GM21529 (cell line): ENCODE data around the gene STK36.
"Not testable (repeated sequence)": the region's sequence is repeated elsewhere in the genome, so short reads cannot be mapped to it uniquely, and the experiment has no call there.

Source experiments
- ATAC-seq: cut with Tn5 transposase; IDR thresholded peaks from one replicate; pipeline ENCODE4 v1.9.1; 2021; ENCODE audit not compliant: unreplicated experiment

The STK36 gene

DNA sequence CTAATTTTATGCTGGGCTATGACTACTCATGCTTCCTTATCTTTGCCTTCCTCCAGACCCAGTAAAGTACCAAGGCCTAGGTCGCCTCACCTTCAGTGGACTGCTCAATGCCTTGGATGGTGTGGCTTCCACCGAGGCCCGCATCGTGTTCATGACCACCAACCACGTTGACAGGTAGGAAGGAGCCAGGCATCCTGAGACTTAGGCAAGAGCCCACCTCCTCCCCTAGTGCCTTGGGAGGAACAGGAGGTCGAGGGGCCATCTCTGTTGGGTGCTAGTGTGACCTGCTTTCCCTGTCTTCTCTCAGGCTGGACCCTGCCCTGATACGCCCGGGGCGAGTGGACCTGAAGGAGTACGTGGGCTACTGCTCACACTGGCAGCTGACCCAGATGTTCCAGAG is 9.1 kb upstream of the STK36 start:
- ATAC-seq, result no peak

GRCh38 chr2:218663901-218664300 is 8.0 kb upstream of the STK36 start:
- ATAC-seq, result no peak

DNA sequence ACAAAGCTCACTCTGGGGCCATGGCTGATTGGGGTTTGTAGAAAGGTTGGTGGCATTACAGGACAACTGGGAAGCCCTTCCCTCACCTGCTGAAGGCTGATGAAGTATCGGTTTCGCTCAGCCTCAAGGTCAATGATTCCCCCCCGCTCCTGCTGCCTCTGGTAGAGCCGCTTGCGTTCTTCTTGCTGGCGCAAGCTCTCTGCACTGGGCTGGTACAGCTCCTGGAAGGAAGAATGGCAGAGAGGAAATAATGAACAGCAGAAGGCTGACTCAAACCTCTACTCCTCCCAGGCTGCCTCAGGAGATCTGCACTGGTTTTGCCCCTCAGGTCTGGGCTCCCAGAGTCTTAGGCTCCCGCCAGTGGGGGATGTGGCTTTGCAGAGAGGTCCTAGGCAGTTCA is 7.2 kb upstream of the STK36 start:
- no peak for ATAC-seq

DNA sequence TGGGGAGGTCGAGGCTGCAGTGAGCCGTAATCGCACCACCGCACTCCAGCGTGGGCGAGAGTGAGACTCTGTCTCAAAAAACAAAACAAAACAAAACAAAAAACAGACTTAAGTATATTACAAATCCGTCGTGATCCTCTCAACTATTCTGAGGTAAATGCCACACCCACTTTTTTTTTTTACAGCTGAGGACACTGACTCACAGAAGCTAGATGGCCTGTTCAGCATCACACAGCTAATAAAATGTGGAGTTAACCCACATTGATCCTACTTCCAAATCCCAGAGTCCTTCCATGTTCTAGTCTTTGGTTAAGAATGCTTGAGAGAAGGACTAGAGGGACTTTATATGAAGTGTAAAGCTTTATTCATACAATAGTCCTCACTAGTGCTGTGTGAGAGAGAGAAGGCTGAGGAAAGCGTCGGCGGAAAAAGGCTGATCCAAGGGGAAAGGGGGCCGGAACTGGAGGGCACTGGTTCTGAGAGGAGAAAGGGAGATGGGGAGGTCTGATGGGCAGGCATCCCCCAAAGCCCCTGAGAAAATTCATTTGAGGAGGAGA is 711 bp upstream of the STK36 start:
- no peak for ATAC-seq

GRCh38 chr2:218679119-218679518 is 7.2 kb downstream of the STK36 start:
- no peak for ATAC-seq

DNA sequence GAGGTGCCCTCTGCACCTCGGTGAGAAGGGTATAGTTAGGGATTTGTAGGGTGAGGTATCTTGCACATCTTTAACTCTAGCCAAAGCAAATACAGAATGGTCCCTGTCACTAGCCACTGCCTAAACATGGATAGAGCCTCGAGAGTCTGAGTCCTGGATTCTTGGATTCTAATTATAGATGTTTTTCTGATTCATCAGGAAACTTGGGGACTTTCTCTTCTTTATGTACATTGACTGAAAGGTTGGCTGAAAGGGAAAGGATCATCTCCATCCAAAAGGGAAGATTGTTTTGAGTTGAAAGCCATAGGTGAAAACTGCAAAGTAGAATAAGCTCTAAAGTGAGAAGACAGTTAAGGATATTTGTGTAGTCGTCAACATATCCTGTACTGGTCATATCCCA is 8.2 kb downstream of the STK36 start:
- no peak for ATAC-seq

GRCh38 chr2:218687400-218688060 is 15.6 kb downstream of the STK36 start:
- not testable (repeated sequence) for ATAC-seq

DNA sequence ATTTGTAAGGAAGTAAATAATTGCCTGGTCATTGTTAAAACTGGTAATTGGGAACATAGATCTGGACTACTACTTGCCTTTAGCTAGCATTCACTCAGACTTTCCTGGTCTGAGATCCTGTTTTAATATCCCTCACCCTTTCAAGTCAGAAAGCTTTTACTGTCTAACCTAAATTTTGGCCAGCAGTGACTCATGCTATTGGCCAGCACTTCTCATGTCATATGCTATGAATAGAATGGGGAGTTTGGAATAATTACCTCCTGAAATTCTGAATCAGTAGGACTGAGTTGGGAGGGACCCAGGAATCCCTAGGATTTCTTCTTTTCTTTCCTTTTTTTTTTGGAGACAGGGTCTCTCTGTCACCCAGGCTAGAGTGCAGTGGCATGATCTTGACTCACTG is 19.3 kb downstream of the STK36 start:
- no peak for ATAC-seq

GRCh38 chr2:218694405-218695145 is 22.7 kb downstream of the STK36 start:
- ATAC-seq, result no peak

- no peak for ATAC-seq
Observed at GRCh38 chr2:218698885-218699284, 27.0 kb downstream of the STK36 start.

DNA sequence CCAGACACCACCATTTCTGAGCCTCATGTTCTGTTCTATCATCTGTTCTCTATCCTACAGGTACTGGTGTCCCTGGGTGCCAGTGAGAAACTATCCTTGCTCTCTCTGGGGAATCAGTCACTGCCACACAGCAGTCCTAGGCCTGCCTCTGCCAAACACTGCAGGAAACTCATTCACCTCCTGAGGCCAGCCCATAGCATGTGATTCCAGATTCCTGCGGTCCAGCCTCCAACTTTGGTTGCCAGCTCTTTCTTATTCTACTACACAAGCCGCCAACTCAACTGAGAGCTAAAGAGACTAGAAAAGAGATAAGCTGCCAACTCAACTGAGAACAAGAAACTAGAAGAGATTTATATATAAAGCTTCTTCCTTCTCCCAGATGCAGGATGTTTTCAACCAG is 29.9 kb downstream of the STK36 start:
- no peak for ATAC-seq

GRCh38 chr2:218703341-218703740 is 31.5 kb downstream of the STK36 start:
- no peak for ATAC-seq

DNA sequence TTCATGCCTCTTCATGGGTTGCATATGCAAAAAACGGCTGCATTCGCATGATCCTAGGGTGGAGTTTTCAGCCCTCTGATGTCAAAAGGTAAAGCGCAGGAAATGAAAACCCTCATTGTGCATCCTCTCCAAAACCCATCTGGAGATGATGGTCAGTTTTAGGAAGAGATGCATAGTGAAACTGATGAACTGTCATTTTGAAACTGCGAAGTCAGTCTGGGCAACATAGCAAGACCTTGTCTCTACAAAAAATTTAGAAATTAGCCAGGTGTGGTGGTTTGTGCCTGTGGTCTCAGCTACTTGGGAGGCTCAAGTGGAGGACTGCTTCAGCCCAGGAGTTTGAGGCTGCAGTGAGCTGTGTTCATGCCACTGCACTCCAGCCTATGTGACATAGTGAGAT is 36.2 kb downstream of the STK36 start:
- no peak for ATAC-seq

- no peak for ATAC-seq
Observed at GRCh38 chr2:218709908-218710307, 38.0 kb downstream of the STK36 start.

DNA sequence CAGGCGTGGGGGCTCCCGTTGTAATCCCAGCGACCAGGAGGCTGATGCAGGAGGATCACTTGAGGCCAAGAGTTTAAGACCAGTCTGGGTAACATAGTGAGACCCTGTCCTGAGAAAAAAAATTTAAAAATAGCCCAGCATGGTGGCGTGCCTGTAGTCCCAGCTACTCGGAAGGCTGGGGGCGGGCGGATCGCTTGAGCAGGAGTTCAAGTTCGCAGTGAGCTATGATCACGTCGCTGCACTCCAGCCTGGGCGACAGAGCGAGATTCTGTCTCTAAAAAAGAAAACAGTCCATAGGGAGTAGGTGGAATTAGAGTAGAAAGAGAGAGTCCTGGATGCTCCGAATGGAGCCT is 38.4 kb downstream of the STK36 start:
- ATAC-seq, result no peak

DNA sequence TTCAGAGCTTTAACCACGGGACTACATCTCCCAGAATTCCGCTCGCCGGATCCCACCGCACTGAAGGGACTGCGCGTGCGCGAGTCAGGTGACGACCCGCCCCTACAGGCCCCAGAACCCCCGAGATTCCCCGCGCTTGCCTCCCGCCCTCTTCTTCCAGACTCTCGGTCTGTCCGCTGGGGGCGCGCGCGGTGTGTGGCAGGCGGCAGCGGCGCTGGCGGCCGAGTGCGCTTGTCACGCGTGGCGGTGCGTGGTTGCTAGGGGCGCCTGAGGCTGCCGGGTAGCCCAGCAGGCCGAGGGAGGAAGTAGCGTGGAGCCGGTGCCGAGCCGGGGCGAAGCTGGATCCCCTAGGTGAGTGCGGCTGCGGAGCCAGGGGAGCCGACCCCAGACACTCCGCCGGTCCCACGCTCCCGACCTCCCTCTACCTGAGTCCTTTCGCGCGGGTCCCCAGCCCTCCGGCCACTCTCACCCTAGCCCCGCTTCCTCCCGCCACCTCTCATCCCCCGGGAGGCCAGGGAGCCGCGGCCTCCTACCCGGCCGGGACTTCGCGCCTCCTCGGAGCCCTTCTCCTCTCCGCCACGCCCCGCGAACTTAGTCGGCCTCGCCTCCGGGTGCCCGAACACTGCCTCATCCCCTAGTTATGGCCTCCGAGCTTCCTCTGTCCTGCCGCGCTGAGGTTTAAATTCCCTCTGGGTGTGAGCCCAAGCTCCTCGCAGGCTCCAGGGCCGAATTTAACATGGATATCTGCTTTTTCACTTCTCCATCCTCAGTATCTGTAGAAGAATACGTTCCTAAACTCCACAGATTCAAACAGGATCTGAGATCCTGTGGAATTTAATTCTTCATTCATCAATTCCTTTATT is 39.0 kb downstream of the STK36 start, which contains the start of gene TTLL4:
TTLL4 (plus strand) TSS at position 149 of the 863 bp plus-strand sequence. CDS start 26,842 bp downstream, outside the sequence.
- ATAC-seq, result peak; percentile 87

- ATAC-seq, result no peak
Observed at GRCh38 chr2:218711550-218711929, 39.7 kb downstream of the STK36 start.

GRCh38 chr2:218713922-218714321 is 42.0 kb downstream of the STK36 start:
- no peak for ATAC-seq

- no peak for ATAC-seq
Observed at GRCh38 chr2:218716070-218716469, 44.2 kb downstream of the STK36 start.

DNA sequence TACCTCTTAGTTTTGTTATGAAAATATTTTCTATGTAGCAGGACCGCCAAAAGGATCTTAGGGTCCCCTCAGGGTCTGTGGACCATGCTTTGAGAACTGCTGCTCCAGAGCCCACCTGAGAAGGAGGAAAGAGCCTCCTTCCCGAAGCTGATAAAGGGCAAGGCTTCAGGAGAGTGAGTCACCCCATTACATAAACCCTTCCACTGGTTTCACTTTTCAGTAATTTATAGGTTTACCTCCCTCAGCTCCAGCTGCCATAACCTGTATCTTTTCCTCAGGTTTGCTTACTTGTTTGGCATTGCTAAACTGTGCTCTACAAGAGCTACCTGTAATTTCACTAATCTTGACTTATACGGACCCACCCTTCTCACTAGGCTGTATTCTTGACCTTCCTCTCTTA is 45.4 kb downstream of the STK36 start:
- ATAC-seq, result no peak

GRCh38 chr2:218718058-218718457 is 46.2 kb downstream of the STK36 start:
- ATAC-seq, result no peak
